ENCODE measurements around the gene CLEC2B.
A peak's percentile ranks its signal among the peaks of the same experiment; 100 is the strongest.

Gene CLEC2B

DNA sequence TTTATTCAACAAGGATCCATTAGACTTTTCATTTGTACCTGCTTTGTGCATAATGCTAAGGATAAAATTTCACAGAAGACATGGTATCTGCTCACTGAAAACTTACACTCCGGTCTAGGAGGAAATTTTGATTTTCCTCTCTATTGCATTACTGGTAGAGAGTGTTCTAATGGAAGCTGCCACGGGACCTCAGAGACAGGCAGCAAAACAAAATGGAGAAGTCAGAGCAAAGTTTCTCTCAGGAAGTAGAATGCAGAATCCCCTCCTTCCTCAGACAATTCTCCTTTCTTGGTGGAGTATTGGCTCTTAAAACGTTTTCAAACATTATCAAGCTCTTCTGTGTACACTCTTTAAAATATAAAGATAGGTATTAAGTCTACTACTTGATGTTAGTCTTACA lies 12.3 kb downstream of the CLEC2B start:
- Mint-ChIP-seq H3K4me1 (ENCODE audit: low read depth) (peaks cover 30% of the 10 kb centered on the region), H3K9me3 (no peaks in the 10 kb centered on the region), H3K27ac (peak overlapping the region; percentile 51), H3K27me3 (no peaks in the 10 kb centered on the region), H3K36me3 (ENCODE audit: low read depth) (peaks cover 68% of the 10 kb centered on the region), H3K4me3 (no peak overlapping the region)
- intact Hi-C loops (cut with micrococcal nuclease), result no loop called here

DNA sequence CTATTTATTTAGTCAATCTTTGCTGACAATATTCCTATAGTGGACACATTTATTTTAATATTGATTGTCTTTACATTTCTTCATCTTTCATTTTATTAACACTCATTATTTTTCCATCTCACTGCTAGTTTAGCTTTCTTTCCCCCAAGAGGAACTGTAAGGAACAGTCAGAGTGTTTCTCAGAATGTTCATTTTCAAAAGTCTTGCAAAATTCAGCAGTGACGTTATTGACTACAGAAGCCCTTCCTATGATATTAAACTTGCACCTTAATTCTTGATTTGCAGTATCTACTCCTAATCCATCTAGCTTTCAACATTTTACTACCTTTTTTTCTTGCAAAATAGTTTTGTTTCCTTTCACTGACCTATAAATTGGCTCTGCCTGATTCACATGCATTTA lies 13.0 kb downstream of the CLEC2B start:
- Mint-ChIP-seq H3K4me3 (no peak overlapping the region), H3K27ac (peak overlapping the region; percentile 51), H3K9me3 (no peaks in the 10 kb centered on the region), H3K27me3 (no peaks in the 10 kb centered on the region), H3K4me1 (ENCODE audit: low read depth) (peaks cover 30% of the 10 kb centered on the region), H3K36me3 (ENCODE audit: low read depth) (peaks cover 73% of the 10 kb centered on the region)
- intact Hi-C loops (cut with micrococcal nuclease), result no loop called here

DNA sequence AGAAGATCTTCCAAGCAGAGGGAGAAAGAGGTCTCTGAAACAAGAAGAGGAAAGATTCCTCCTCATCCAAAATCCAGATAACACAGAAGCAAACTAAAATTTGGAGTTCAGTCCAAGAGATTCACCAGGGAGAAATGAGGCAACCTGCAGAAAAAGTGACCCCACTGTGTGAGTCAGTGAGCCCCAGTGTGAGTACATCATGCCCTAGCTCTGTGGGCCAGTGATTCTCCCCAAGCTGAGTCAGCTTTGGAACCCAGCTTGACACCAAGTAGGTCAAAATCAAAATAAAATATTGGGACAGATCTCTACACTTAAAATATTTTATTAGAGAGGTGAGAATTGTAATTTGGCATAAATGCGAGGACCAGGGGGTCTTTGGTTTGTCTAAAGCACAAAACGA lies 17.2 kb downstream of the CLEC2B start:
- Mint-ChIP-seq H3K4me3 (no peak overlapping the region), H3K27me3 (no peaks in the 10 kb centered on the region), H3K9me3 (peaks cover 19% of the 10 kb centered on the region), H3K4me1 (ENCODE audit: low read depth) (peaks cover 23% of the 10 kb centered on the region), H3K27ac (no peak overlapping the region), H3K36me3 (ENCODE audit: low read depth) (peaks cover 80% of the 10 kb centered on the region)
- intact Hi-C loops (cut with micrococcal nuclease), result no loop called here

DNA sequence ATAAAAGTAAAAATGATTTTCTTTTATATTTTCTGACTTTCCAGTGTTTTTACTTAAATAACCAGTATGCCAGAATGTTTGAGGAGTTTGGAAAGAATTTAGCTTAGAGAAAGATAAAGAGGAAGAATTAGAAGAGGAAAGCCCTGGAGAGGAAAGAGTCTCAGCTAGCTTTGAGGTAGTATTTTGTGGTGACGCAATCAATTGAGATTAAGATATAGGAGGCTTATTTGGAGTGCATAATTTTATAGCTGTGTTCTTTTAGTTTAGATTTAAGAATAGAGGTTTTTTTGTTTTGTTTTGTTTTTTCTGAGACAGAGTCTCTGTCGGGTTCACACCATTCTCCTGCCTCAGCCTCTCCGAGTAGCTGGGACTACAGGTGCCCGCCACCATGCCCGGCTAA lies 18.1 kb downstream of the CLEC2B start:
- no peaks in the 10 kb centered on the region for H3K27me3 Mint-ChIP-seq
- H3K9me3 Mint-ChIP-seq, result peaks cover 28% of the 10 kb centered on the region
- peaks cover 14% of the 10 kb centered on the region for H3K4me1 Mint-ChIP-seq (ENCODE audit: low read depth)
- intact Hi-C loops (cut with micrococcal nuclease), result no loop called here
- H3K36me3 Mint-ChIP-seq (ENCODE audit: low read depth), result peaks cover 76% of the 10 kb centered on the region
- no peak overlapping the region for H3K27ac Mint-ChIP-seq
- no peak overlapping the region for H3K4me3 Mint-ChIP-seq

DNA sequence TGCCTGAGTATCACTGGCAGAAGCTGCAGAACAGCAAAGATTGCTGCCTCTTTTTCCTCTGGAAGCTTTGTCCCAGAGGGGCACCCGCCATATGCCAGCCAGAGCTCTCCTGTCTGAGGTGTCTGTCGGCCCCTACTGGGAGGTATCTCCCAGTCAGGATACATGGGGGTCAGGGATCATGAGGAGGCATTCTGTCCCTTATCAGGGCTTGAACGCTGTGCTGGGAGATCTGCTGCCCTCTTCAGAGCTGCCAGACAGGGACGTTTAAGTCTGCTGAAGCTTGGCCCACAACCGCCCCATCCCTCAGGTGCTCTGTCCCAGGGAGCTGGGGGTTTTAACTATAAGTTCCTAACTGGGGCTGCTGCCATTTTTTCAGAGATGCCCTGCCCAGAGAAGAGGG lies 20.3 kb downstream of the CLEC2B start:
- Mint-ChIP-seq H3K27me3 (no peaks in the 10 kb centered on the region), H3K4me3 (no peak overlapping the region), H3K9me3 (peaks cover 30% of the 10 kb centered on the region), H3K27ac (no peak overlapping the region), H3K36me3 (ENCODE audit: low read depth) (peaks cover 54% of the 10 kb centered on the region), H3K4me1 (ENCODE audit: low read depth) (peaks cover 11% of the 10 kb centered on the region)
- intact Hi-C loops (cut with micrococcal nuclease), result no loop called here

DNA sequence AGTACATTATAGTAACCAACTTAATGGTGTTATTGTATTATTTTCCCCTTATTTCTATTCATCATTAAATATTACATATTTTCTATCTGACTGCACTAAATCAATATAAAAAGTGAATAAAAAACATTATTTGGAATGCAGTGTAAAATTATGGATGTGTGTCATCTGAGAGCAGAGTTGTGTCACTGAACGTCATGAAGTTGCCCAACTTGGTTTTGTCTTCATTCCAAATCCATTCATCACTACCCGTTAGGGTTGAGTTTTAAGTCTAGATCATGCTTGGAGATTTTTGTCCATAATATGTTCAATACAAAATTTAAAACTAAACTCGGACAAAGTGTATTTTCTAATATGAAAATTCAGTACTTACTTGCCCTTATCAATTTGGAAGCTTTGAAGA lies 25.7 kb downstream of the CLEC2B start:
- Mint-ChIP-seq H3K4me1 (ENCODE audit: low read depth) (no peaks in the 10 kb centered on the region), H3K4me3 (no peak overlapping the region), H3K27me3 (no peaks in the 10 kb centered on the region), H3K9me3 (peaks cover 26% of the 10 kb centered on the region), H3K36me3 (ENCODE audit: low read depth) (peaks cover 7% of the 10 kb centered on the region), H3K27ac (no peak overlapping the region)
- intact Hi-C loops (cut with micrococcal nuclease), result no loop called here

DNA sequence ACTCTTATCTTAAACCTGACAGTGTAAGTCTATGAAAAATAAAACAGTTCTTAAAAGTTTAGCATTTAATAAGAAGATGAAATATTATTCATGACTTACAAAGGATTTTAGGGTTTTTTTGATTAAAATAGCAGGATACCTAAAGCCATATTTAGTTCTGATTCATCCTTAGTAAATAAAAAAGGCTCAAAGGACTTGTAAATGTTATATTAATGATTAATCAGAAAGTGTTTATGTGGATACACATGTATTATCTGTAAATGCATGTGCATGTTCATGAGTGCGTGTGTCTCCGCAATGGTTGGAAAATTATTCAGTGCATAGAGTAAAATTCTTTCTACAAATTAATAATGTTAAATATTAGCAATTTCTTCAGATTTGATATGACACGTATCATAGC lies 37.4 kb downstream of the CLEC2B start:
- intact Hi-C loops (cut with micrococcal nuclease), result no loop called here
- Mint-ChIP-seq H3K27me3 (no peaks in the 10 kb centered on the region), H3K36me3 (ENCODE audit: low read depth) (no peaks in the 10 kb centered on the region), H3K4me1 (ENCODE audit: low read depth) (no peaks in the 10 kb centered on the region), H3K9me3 (no peaks in the 10 kb centered on the region), H3K27ac (no peak overlapping the region), H3K4me3 (no peak overlapping the region)

DNA sequence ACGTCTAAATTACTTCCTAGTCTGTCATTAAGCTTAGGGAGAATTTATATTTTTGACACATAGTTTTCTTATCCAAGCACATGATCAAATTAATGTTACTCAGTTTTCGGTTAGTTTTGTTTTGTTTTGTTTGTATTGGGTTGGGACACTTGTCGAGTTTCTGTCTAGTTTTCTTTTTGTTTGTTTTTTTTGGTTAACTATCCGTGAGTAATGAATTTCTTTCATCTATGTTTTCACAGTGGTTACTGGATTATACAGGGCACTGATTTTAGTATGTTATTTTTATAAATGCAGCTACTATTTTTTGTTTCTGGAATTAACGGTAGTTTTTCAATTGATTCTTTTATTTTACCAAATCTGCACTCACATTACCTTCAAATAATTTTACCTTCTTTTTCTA lies 39.2 kb downstream of the CLEC2B start:
- H3K4me3 Mint-ChIP-seq, result no peak overlapping the region
- no peaks in the 10 kb centered on the region for H3K9me3 Mint-ChIP-seq
- H3K27me3 Mint-ChIP-seq, result no peaks in the 10 kb centered on the region
- H3K27ac Mint-ChIP-seq, result no peak overlapping the region
- no peaks in the 10 kb centered on the region for H3K4me1 Mint-ChIP-seq (ENCODE audit: low read depth)
- H3K36me3 Mint-ChIP-seq (ENCODE audit: low read depth), result no peaks in the 10 kb centered on the region
- intact Hi-C loops (cut with micrococcal nuclease), result no loop called here

DNA sequence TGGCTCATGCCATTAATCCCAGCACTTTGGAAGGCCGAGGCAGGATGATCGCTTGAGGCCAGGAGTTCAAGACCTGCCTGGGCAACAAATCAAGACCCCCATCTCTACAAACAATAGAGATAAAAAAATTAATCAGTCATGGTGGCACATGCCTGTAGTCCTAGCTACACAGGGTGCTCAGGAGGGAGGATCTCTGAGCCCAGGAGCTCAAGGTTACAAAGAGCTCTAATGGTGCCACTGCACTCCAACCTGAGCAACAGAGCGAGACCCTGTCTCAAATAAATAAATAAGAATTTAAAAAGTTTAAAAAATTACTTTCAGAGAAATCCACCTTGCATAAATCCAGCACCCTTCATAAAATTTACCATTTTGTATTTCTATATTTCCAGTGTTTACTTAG lies 39.7 kb downstream of the CLEC2B start:
- no peaks in the 10 kb centered on the region for H3K9me3 Mint-ChIP-seq
- no peaks in the 10 kb centered on the region for H3K4me1 Mint-ChIP-seq (ENCODE audit: low read depth)
- H3K27me3 Mint-ChIP-seq, result no peaks in the 10 kb centered on the region
- intact Hi-C loops (cut with micrococcal nuclease), result no loop called here
- no peak overlapping the region for H3K27ac Mint-ChIP-seq
- no peaks in the 10 kb centered on the region for H3K36me3 Mint-ChIP-seq (ENCODE audit: low read depth)
- H3K4me3 Mint-ChIP-seq, result no peak overlapping the region

DNA sequence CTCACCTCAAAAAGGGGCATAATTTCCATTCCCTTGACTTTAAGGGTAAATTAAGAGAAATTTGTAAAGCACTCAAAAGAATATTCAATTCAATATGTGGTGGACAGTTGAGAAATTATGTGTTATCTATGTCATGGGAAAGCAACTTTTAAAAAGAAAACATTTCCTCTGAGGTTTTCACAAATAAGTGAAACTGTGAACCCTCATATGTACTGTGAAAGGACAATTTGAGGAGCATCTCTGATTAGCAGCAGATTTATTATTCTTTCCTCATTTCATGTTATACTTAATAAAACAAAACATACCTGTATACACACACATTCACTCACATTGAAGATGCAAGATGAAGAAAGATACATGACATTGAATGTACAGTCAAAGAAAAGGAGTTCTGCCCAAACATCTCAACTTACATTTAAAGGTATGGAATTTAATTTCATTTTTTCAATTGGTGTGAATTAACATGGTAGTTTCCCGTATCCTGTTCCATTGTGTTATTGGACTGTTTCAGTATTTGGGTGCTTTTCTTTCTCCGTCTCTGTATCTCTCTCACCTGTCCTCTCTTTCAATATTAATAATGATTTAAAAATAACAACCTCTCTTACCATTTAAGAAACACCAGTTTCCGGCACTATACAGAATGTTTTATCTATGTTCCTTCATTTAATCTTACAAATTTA lies 41.8 kb downstream of the CLEC2B start, which contains the start of gene KLRF1:
KLRF1 (plus strand) TSS at position 273 of the 680 bp plus-strand sequence; CDS start at position 337, 64 bp downstream.
- Mint-ChIP-seq H3K27me3 (peaks cover 2% of the 10 kb centered on the region), H3K27ac (no peak within 1 kb of the TSS), H3K36me3 (ENCODE audit: low read depth) (no peaks in the 10 kb centered on the region), H3K4me3 (no peak within 1 kb of the TSS), H3K9me3 (no peaks in the 10 kb centered on the region), H3K4me1 (ENCODE audit: low read depth) (no peaks in the 10 kb centered on the region)
- intact Hi-C loops (cut with micrococcal nuclease), result no loop called here

DNA sequence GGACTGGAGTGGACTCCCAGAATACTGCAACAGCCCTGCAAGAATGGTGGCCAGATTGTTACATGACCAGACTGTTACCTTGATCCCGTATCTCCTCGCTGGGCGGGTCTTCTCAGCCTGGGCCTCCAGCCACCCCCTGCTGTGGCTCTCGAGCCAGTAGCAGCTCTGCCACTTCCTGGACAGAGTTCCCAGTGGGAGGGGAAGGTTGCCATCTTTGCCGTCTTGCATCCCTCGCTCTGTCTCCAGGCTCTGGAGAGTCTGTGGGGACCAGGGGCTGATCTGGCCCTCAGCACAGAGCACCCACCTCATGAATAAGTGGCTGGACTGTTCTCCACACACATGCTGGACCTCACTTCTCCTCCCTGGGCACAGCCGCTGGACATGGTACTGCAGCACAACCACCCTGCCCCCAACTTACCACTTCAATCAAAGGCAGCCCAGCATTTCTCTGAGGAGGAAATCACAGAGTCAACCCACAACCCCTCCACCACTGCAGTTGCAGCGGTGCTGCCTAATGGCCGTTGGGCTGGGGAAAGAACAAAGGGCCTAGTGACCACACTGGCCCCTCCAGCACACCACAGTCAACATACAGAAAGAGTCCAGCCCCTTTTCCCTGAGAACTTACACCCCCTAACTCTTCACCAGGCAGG lies 48.7 kb downstream of the CLEC2B start:
- H3K4me1 Mint-ChIP-seq (ENCODE audit: low read depth), result no peaks in the 10 kb centered on the region
- no peaks in the 10 kb centered on the region for H3K9me3 Mint-ChIP-seq
- H3K27ac Mint-ChIP-seq, result no peak overlapping the region
- peaks cover 3% of the 10 kb centered on the region for H3K27me3 Mint-ChIP-seq
- no peaks in the 10 kb centered on the region for H3K36me3 Mint-ChIP-seq (ENCODE audit: low read depth)
- no peak overlapping the region for H3K4me3 Mint-ChIP-seq
- intact Hi-C loops (cut with micrococcal nuclease), result no loop called here

DNA sequence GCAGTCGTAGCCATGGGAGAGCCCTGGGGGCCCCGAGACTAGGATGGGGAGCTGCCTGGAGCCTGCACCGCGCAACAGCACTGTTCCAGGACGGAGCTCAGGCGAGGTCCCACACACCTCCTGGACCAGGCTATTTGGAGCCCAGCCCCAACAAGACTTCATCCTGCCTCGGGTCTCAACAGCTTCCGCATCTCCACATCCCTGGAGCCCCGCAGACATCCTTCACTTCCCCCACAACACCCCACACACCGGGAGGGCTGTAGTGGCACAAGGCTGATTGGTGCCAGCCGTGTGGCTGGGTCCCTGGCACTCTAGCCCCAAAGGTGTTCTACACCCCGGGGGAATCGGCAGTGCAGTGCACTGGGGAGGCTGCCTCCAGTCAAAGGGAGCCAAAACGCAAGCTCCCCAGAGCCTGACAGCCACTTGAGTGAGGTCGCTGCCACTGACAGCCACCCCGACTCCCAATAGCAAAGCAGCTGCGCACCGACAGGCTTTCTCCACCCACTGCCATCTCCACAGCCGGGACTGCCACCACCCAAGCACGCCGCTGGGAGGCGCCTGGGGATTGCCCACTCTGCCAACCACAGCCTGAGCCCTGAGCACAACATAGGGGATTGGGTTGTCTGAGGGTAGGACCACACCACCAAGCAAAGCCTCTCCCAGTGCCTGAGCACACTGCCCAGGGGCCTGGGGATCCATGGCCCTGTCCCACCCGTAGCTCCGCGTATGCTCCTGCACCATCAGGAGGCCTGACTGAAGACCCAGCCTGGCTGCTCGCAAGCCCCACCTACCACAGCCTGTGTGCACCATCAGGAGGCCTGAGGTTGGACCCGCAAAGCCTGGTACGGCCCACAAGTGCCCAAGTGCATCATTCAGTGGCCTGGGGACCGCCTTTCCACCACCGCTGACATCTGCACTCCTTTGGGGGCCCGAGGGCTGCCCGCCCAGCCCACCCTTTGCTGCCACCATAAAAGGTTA lies 55.0 kb downstream of the CLEC2B start:
- peak overlapping the region; percentile 75 for H3K27ac Mint-ChIP-seq
- peaks cover 28% of the 10 kb centered on the region for H3K4me1 Mint-ChIP-seq (ENCODE audit: low read depth)
- H3K9me3 Mint-ChIP-seq, result no peaks in the 10 kb centered on the region
- H3K4me3 Mint-ChIP-seq, result peak overlapping the region; percentile 73
- no peaks in the 10 kb centered on the region for H3K27me3 Mint-ChIP-seq
- intact Hi-C loops (cut with micrococcal nuclease), result loop anchor here (1.0 to 10.0 kb wide), 4 partner anchors 53 to 181 kb away; partner anchors contain the start of genes CLEC1B and CLEC2B
- no peaks in the 10 kb centered on the region for H3K36me3 Mint-ChIP-seq (ENCODE audit: low read depth)

DNA sequence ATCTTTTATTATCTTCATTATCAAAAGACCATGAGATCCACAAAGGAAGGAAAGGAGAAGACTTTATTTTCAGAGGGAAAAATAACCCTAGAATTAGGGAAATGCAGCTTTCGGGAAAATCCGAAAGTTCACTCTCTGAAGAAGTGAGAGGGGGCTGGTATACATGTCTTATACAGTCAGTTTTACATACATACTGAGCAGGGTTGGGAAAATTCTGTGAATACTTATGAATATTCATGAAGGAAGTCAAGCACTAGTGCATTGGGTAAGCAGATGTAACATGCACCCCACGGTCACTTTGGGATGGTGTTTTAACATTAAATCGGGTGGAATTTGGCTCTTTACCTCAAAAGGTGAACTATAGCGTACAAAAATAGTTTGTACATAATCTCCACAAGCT lies 57.5 kb downstream of the CLEC2B start:
- no peaks in the 10 kb centered on the region for H3K36me3 Mint-ChIP-seq (ENCODE audit: low read depth)
- H3K27me3 Mint-ChIP-seq, result no peaks in the 10 kb centered on the region
- H3K9me3 Mint-ChIP-seq, result no peaks in the 10 kb centered on the region
- H3K4me1 Mint-ChIP-seq (ENCODE audit: low read depth), result peaks cover 28% of the 10 kb centered on the region
- H3K4me3 Mint-ChIP-seq, result no peak overlapping the region
- peak overlapping the region; percentile 72 for H3K27ac Mint-ChIP-seq
- intact Hi-C loops (cut with micrococcal nuclease), result loop anchor here (5.0 to 10.0 kb wide), 2 partner anchors 56 to 183 kb away; partner anchors contain the start of genes CLEC1B and CLEC2B

DNA sequence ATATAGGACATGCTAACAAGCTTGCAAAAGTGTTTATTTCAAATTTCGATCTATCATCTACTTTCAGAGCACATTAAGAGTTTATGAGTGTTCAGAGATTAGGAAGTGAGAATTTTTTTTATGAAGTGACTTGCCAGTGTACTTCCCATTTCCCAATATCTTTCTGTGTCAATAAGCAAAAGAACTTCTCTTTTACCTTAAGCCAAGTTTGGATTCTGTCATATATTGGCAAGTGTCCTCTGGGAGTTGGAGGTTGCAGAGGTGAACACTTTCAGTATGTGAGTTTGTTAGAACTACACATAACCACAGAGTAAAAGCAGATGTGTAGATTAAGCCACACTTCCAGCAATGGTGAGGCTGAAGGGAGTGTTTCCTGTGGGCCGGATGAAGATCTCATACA lies 58.5 kb downstream of the CLEC2B start:
- Mint-ChIP-seq H3K36me3 (ENCODE audit: low read depth) (no peaks in the 10 kb centered on the region), H3K4me1 (ENCODE audit: low read depth) (peaks cover 28% of the 10 kb centered on the region), H3K9me3 (no peaks in the 10 kb centered on the region), H3K27ac (peak overlapping the region; percentile 72), H3K4me3 (no peak overlapping the region), H3K27me3 (no peaks in the 10 kb centered on the region)
- intact Hi-C loops (cut with micrococcal nuclease), result loop anchor here (5.0 to 10.0 kb wide), 2 partner anchors 57 to 184 kb away; partner anchors contain the start of genes CLEC1B and CLEC2B

Data from dendritic cell treated with granulocyte-macrophage colony-stimulating factor and Interleukin-4, amounts not matched to agents 40 ng/mL and 50 ng/mL, for 4 days (primary cell).